Progenitor cell of endocrine pancreas (in vitro differentiated cells): ENCODE data around the gene CERS5. TPM values are rescaled to one million over a fixed set of nuclear protein-coding genes. Genes with fewer than 3 reads are reported as not detected.

Source experiments
- DNase-seq: peaks from one replicate; pipeline ENCODE4 v3.0.0; 2021; ENCODE audit warnings: low spot score; ENCODE audit not compliant: unreplicated experiment
- H3K27ac Mint-ChIP-seq: 2 replicates; pipeline ENCODE4 v1.8.0; 2021; ENCODE audit warnings: mild to moderate bottlenecking, moderate library complexity, mixed read lengths
- H3K27me3 Mint-ChIP-seq: 2 replicates; pipeline ENCODE4 v1.8.0; 2021; ENCODE audit warnings: mixed read lengths
- H3K36me3 Mint-ChIP-seq: 2 replicates; pipeline ENCODE4 v1.8.0; 2022; ENCODE audit warnings: mixed read lengths; ENCODE audit not compliant: insufficient read depth
- H3K4me1 Mint-ChIP-seq: 2 replicates; pipeline ENCODE4 v1.8.0; 2021; ENCODE audit warnings: low read depth, mixed read lengths
- H3K4me3 Mint-ChIP-seq: 2 replicates; pipeline ENCODE4 v1.8.0; 2021; ENCODE audit warnings: low read depth, mild to moderate bottlenecking, moderate library complexity, mixed read lengths
- H3K9me3 Mint-ChIP-seq: 2 replicates; pipeline ENCODE4 v1.8.0; 2021; ENCODE audit warnings: low read depth, mixed read lengths
- total RNA-seq: library from RNA; stranded (reverse); gene quantifications from 2 replicates; pipeline ENCODE4 v1.2.1, GENCODE V29; 2021
- TF ChIP-seq, protein P1 (sequence below): fragments of 200-600 bp; sonication (generic); IDR thresholded peaks from one replicate; pipeline ENCODE4 v1.5.0; 2021; ENCODE audit warnings: antibody characterized with exemption, mild to moderate bottlenecking; ENCODE audit not compliant: unreplicated experiment

The CERS5 gene
- total RNA-seq, 1 donor from 2014 or later: 69.1 TPM

DNA sequence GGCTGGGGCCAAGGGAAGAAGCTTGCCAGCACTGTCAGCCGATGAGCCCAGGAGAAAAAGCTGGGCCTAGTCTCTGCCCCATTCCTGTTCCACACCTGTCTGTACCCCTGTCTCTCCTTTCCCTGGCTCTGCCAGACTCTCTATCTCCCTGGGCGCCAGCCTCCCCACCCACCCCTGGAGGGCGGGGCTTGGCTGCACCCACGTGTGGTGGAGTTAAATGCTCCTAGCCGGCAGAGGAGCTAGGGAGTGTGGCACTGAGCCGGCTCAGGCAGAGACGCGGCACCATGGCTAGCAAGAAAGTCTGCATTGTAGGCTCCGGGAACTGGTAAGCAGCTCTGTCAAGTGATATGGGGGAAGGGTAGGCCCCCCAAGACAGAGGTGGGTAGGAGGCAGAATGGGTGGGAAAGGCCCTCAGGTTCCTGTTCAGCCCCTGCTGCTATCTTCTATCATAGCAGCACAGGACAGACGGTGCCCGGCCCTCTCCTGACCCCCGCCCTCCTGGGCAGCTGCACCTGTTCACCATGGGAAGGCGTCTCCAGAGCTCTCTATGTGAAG, 63.3 kb downstream of the CERS5 start, which contains the start of gene GPD1:
Gene GPD1, plus strand, starts transcription at position 242 of the 555 bp plus-strand sequence. Its CDS starts 43 bp downstream, at position 285.
- Mint-ChIP-seq H3K4me1 (peaks cover 18% of the 10 kb centered on the region), H3K27ac (peak within 1 kb of the TSS; percentile 29), H3K4me3 (no peak within 1 kb of the TSS), H3K36me3 (peaks cover 9% of the 10 kb centered on the region), H3K27me3 (peaks cover 7% of the 10 kb centered on the region), H3K9me3 (no peaks in the 10 kb centered on the region)
- TF ChIP-seq, protein P1, sequence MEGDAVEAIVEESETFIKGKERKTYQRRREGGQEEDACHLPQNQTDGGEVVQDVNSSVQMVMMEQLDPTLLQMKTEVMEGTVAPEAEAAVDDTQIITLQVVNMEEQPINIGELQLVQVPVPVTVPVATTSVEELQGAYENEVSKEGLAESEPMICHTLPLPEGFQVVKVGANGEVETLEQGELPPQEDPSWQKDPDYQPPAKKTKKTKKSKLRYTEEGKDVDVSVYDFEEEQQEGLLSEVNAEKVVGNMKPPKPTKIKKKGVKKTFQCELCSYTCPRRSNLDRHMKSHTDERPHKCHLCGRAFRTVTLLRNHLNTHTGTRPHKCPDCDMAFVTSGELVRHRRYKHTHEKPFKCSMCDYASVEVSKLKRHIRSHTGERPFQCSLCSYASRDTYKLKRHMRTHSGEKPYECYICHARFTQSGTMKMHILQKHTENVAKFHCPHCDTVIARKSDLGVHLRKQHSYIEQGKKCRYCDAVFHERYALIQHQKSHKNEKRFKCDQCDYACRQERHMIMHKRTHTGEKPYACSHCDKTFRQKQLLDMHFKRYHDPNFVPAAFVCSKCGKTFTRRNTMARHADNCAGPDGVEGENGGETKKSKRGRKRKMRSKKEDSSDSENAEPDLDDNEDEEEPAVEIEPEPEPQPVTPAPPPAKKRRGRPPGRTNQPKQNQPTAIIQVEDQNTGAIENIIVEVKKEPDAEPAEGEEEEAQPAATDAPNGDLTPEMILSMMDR: peak; percentile 14
- DNase-seq: peak; percentile 37

DNA sequence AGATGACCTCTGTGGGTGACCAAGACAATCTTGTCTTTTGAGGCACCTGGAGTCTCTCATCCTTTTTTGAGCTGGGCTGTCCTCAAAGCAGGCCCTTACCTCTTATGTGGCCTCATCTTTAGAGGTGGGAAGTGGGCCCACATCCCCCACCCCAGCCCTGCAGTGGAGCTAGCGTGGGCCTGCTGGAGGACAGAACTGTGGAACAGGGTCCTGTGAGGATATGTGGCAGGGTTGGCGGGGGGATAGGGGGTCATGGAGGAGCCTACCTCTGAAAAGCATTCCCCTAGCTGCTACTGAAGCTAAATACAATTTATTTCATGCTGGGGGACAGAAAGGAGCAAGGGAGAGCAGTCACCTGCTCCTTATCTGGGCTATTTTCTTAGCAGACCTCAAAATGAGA, 63.8 kb downstream of the CERS5 start:
- H3K4me1 Mint-ChIP-seq: peaks cover 18% of the 10 kb centered on the region
- H3K9me3 Mint-ChIP-seq: no peaks in the 10 kb centered on the region
- H3K36me3 Mint-ChIP-seq: peaks cover 13% of the 10 kb centered on the region
- DNase-seq: no peak
- peaks cover 7% of the 10 kb centered on the region for H3K27me3 Mint-ChIP-seq
- TF ChIP-seq, protein P1: no peak
- no peak overlapping the region for H3K4me3 Mint-ChIP-seq
- peak overlapping the region; percentile 29 for H3K27ac Mint-ChIP-seq

DNA sequence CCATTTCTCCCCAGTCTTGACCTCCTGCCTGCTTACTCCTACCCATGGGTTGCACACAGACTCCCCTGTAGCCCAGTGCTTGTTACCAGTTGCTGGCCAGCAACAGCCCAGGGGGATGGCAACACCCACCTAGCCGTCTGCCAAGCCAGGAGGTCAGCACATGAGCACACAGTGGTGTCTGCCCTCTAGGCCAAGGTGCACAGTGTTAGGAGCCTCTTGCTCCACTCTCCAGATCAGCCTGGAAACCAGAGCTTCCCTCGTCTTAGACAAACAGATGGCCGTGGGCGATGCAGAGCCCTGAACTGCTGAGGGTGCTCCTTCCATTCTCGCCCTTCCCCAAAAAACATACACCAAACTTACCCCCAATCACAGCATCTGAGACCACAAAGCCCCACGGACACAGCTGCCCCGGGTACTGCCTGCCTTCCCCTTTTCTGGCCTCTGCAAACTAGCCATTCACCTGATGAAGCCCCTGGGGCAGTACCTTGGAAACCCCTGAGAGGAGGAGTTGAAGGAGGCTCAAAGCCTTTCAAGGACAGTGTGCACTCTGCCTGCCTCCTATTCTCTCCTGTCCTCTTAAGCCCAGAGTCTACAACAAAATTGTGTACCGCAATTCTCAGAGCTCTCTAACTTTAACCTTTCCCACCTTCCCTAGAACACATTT, 64.4 kb downstream of the CERS5 start:
- peak overlapping the region; percentile 29 for H3K27ac Mint-ChIP-seq
- H3K9me3 Mint-ChIP-seq: no peaks in the 10 kb centered on the region
- no peak for DNase-seq
- H3K27me3 Mint-ChIP-seq: peaks cover 7% of the 10 kb centered on the region
- H3K4me1 Mint-ChIP-seq: peaks cover 18% of the 10 kb centered on the region
- peaks cover 18% of the 10 kb centered on the region for H3K36me3 Mint-ChIP-seq
- H3K4me3 Mint-ChIP-seq: no peak overlapping the region
- TF ChIP-seq, protein P1: no peak

DNA sequence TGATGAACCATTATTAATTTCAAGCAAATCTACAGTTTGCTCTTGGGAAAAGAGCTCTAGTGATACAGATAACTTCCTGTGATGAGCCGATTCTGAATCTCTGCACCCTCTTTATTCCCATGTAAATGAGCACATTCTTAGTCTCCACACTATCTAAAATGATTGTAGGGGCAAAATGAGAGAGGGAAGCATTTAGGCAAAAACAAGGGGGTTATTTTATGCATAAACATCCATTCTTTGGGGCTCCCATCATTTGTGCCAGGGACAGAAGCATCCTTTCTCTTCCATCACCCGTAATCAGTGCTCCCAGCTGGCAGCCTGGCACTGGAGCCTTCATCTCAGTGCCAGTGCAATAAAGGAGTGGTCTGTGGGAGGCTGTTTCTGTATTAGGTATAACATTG, 65.0 kb downstream of the CERS5 start:
- DNase-seq: no peak
- peak overlapping the region; percentile 78 for H3K27ac Mint-ChIP-seq
- no peak overlapping the region for H3K4me3 Mint-ChIP-seq
- no peaks in the 10 kb centered on the region for H3K9me3 Mint-ChIP-seq
- TF ChIP-seq, protein P1: no peak
- H3K27me3 Mint-ChIP-seq: peaks cover 7% of the 10 kb centered on the region
- H3K4me1 Mint-ChIP-seq: peaks cover 18% of the 10 kb centered on the region
- peaks cover 20% of the 10 kb centered on the region for H3K36me3 Mint-ChIP-seq

DNA sequence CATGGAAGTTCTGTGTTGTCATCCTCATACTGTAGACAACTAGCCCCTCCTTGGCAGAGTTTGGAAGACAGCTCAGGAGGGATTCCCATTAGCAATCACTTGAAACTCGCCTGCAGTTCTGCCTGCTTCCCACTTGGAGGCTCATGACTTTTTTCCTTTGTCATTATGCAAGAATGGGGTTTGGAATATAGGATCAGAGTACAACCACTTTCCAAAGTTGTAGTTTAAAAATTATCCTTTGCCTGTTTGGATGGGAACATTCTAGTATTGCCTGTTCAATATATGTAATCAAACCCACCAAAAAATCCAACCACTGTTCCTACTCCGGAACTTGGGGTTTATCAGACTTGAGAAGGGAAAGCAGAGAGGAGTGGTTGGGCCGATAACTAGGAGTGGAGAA, 65.5 kb downstream of the CERS5 start:
- no peaks in the 10 kb centered on the region for H3K9me3 Mint-ChIP-seq
- peaks cover 18% of the 10 kb centered on the region for H3K4me1 Mint-ChIP-seq
- no peak for DNase-seq
- peak overlapping the region; percentile 78 for H3K27ac Mint-ChIP-seq
- peaks cover 24% of the 10 kb centered on the region for H3K36me3 Mint-ChIP-seq
- H3K4me3 Mint-ChIP-seq: no peak overlapping the region
- H3K27me3 Mint-ChIP-seq: peaks cover 7% of the 10 kb centered on the region
- TF ChIP-seq, protein P1: peak; percentile 50
